H9 (cell line): ENCODE results near the gene MBD2. TPM values are rescaled to one million over a fixed set of nuclear protein-coding genes. Genes with fewer than 3 reads are reported as not detected.

Experiments used
- DNase-seq: peaks from one replicate; pipeline ENCODE4 v3.0.0-alpha.2; 2017
- H2AFZ ChIP-seq: one replicate; pipeline ENCODE4 v1.6.1; 2013; ENCODE audit warnings: mild to moderate bottlenecking, low read length, control low read depth, moderate library complexity
- H2AK5ac ChIP-seq: 2 replicates; pipeline ENCODE4 v1.6.1; 2013; ENCODE audit warnings: low read length, control low read depth, mixed read lengths; ENCODE audit not compliant: insufficient read length
- H2BK120ac ChIP-seq: one replicate; pipeline ENCODE4 v1.6.1; 2013; ENCODE audit warnings: low read depth, mild to moderate bottlenecking, low read length, control low read depth, inconsistent platforms; ENCODE audit not compliant: poor library complexity, severe bottlenecking
- H2BK12ac ChIP-seq: 2 replicates; pipeline ENCODE4 v1.6.1; 2013; ENCODE audit warnings: low read length, control low read depth, mixed read lengths, low read depth; ENCODE audit not compliant: insufficient read length
- H2BK15ac ChIP-seq: 2 replicates; pipeline ENCODE4 v1.6.1; 2013; ENCODE audit warnings: low read depth, low read length, control low read depth
- H2BK20ac ChIP-seq: one replicate; pipeline ENCODE4 v1.6.1; 2013; ENCODE audit warnings: low read depth, mild to moderate bottlenecking, low read length, control low read depth, inconsistent platforms; ENCODE audit not compliant: poor library complexity, severe bottlenecking
- H2BK5ac ChIP-seq: 2 replicates; pipeline ENCODE4 v1.6.1; 2013; ENCODE audit warnings: low read length, control low read depth, mixed read lengths; ENCODE audit not compliant: insufficient read length
- H3K14ac ChIP-seq: 2 replicates; pipeline ENCODE4 v1.6.1; 2013; ENCODE audit warnings: low read length, control low read depth; ENCODE audit not compliant: insufficient read depth
- H3K18ac ChIP-seq: 2 replicates; pipeline ENCODE4 v1.6.1; 2013; ENCODE audit warnings: low read depth, mild to moderate bottlenecking, mixed read lengths, low read length, control low read depth; ENCODE audit not compliant: insufficient read length
- H3K23ac ChIP-seq: 2 replicates; pipeline ENCODE4 v1.6.1; 2013; ENCODE audit warnings: low read length, control low read depth, mixed read lengths, low read depth; ENCODE audit not compliant: insufficient read length
- H3K23me2 ChIP-seq: 2 replicates; pipeline ENCODE4 v1.6.1; 2013; ENCODE audit warnings: low read depth, mild to moderate bottlenecking, mixed read lengths, low read length, control low read depth; ENCODE audit not compliant: insufficient read length, poor library complexity, severe bottlenecking
- H3K27ac ChIP-seq: 2 replicates; pipeline ENCODE4 v1.5.1; 2013; ENCODE audit warnings: low read length, control low read depth, mixed read lengths, low read depth; ENCODE audit not compliant: insufficient read length
- H3K27me3 ChIP-seq: 2 replicates; pipeline ENCODE4 v1.6.1; 2013; ENCODE audit warnings: low read length, control low read depth, inconsistent platforms; ENCODE audit not compliant: insufficient read depth
- H3K4ac ChIP-seq: 2 replicates; pipeline ENCODE4 v1.6.1; 2013; ENCODE audit warnings: low read depth, mild to moderate bottlenecking, control low read depth, inconsistent platforms, low read length, moderate library complexity
- H3K4me1 ChIP-seq: 2 replicates; pipeline ENCODE4 v1.6.1; 2013; ENCODE audit warnings: low read length, control low read depth, inconsistent platforms; ENCODE audit not compliant: insufficient read depth
- H3K4me2 ChIP-seq: 2 replicates; pipeline ENCODE4 v1.6.1; 2013; ENCODE audit warnings: low read length, control low read depth, mixed read lengths; ENCODE audit not compliant: insufficient read length, insufficient read depth
- H3K56ac ChIP-seq: 2 replicates; pipeline ENCODE4 v1.6.1; 2013; ENCODE audit warnings: low read depth, mild to moderate bottlenecking, mixed read lengths, low read length, control low read depth; ENCODE audit not compliant: insufficient read length
- H3K79me1 ChIP-seq: 2 replicates; pipeline ENCODE4 v1.6.1; 2013; ENCODE audit warnings: low read depth, mild to moderate bottlenecking, moderate library complexity, low read length, control low read depth, inconsistent platforms; ENCODE audit not compliant: insufficient read depth, poor library complexity, severe bottlenecking
- H3K79me2 ChIP-seq: 2 replicates; pipeline ENCODE4 v1.6.1; 2013; ENCODE audit warnings: low read length, control low read depth, inconsistent platforms; ENCODE audit not compliant: insufficient read depth
- H3K9ac ChIP-seq: 2 replicates; pipeline ENCODE4 v1.6.1; 2013; ENCODE audit warnings: low read length, control low read depth, mixed read lengths; ENCODE audit not compliant: insufficient read length; ENCODE audit errors: extremely low read depth
- H3K9me3 ChIP-seq: one replicate; pipeline ENCODE4 v1.6.1; 2013; ENCODE audit warnings: low read depth, low read length, inconsistent platforms; ENCODE audit not compliant: control insufficient read depth
- H3T11ph ChIP-seq: one replicate; pipeline ENCODE4 v1.6.1; 2013; ENCODE audit warnings: mild to moderate bottlenecking, low read length, control low read depth, inconsistent platforms
- H4K20me1 ChIP-seq: one replicate; pipeline ENCODE4 v1.6.1; 2013; ENCODE audit not compliant: control insufficient read depth, insufficient read length, insufficient read depth
- H4K5ac ChIP-seq: 2 replicates; pipeline ENCODE4 v1.6.1; 2013; ENCODE audit warnings: low read depth, mild to moderate bottlenecking, mixed read lengths, low read length, control low read depth; ENCODE audit not compliant: insufficient read length
- H4K8ac ChIP-seq: replicated peaks from 2 replicates; pipeline ENCODE4 v1.6.1; 2013; ENCODE audit warnings: low read length, control low read depth, mixed read lengths, low read depth; ENCODE audit not compliant: insufficient read length
- H4K91ac ChIP-seq: 2 replicates; pipeline ENCODE4 v1.6.1; 2013; ENCODE audit warnings: low read depth, mild to moderate bottlenecking, moderate library complexity, mixed read lengths, low read length, control low read depth; ENCODE audit not compliant: insufficient read length
- H3K27ac Mint-ChIP-seq, 3 experiments: 2 replicates in 2 of 3; 3 replicates in 1 of 3; pipeline ENCODE4 v1.8.0; 2020 to 2021; ENCODE audit warnings: mixed read lengths in 3 of 3, mild to moderate bottlenecking in 1 of 3, moderate library complexity in 1 of 3
- H3K27me3 Mint-ChIP-seq: 2 replicates; pipeline ENCODE4 v1.8.0; 2021; ENCODE audit warnings: low read depth, mild to moderate bottlenecking, moderate library complexity, mixed read lengths
- H3K36me3 Mint-ChIP-seq, 3 experiments: 2 replicates in 2 of 3; 3 replicates in 1 of 3; pipeline ENCODE4 v1.8.0; 2020 to 2021; ENCODE audit warnings: low read depth in 3 of 3, mixed read lengths in 3 of 3; ENCODE audit not compliant: insufficient read depth in 1 of 3
- H3K4me1 Mint-ChIP-seq, 2 experiments: 2 replicates each; pipeline ENCODE4 v1.8.0; 2020; ENCODE audit warnings: mixed read lengths in 2 of 2
- H3K4me3 Mint-ChIP-seq, 2 experiments: 2 replicates in 1 of 2; 3 replicates in 1 of 2; pipeline ENCODE4 v1.8.0; 2020 to 2021; ENCODE audit warnings: mild to moderate bottlenecking in 2 of 2, mixed read lengths in 2 of 2, moderate library complexity in 1 of 2
- H3K9me3 Mint-ChIP-seq, 2 experiments: 2 replicates in 1 of 2; 3 replicates in 1 of 2; pipeline ENCODE4 v1.8.0; 2020; ENCODE audit warnings: mild to moderate bottlenecking in 2 of 2, mixed read lengths in 2 of 2, moderate library complexity in 1 of 2
- WGBS: extraction: QIAGEN DNeasy Blood & Tissue Kit; methylation state at CpG from one replicate; pipeline ENCODE4 v1.1.7; 2013; ENCODE audit warnings: missing lambda C conversion rate, low lambda C conversion rate, mixed read lengths; ENCODE audit not compliant: insufficient read length; ENCODE audit errors: extremely low coverage; 5-methylcytosine and 5-hydroxymethylcytosine counted together
- total RNA-seq: library from RNA; stranded (reverse); gene quantifications from 2 replicates; pipeline ENCODE4 v1.2.1, GENCODE V29; 2021
- TF ChIP-seq, protein P1 (sequence below): fragments of 200-600 bp; sonication (generic); conservative IDR thresholded peaks from 3 replicates; pipeline ENCODE4 v1.8.0; 2021; ENCODE audit warnings: antibody characterized with exemption, mild to moderate bottlenecking

MBD2 gene
- total RNA-seq, 1 experiment from 2014 or later, result 34.0 TPM

DNA sequence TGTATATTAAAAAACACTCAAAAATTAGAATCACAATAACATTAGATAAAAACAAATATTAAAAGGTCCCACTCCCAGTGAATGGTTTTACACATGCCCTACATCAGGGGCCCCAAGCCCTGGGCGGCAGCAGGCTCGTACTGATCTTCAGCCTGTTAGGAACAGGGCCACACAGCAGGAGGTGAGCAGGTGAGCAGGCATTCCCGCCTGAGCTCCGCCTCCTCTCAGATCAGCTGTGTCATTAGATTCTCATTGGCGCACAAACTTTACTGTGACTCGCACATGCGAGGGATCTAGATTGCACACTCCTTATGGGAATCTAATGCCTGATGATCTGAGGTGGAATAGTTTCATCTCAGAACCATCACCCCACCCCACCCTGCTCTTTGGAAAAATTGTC is 74.2 kb downstream of the MBD2 start:
- H3K27ac Mint-ChIP-seq, result no peak overlapping the region
- Histone ChIP-seq H3K79me2 (no peaks in the 10 kb centered on the region), H3K79me1 (no peaks in the 10 kb centered on the region), H2BK5ac (no peak overlapping the region), H2AK5ac (no peak overlapping the region), H3K27me3 (no peaks in the 10 kb centered on the region), H3K4me1 (no peaks in the 10 kb centered on the region; the same call in 1 of the 2 replicates), H4K91ac (no peak overlapping the region), H3K18ac (no peak overlapping the region), H2BK20ac (no peak overlapping the region), H3T11ph (no peak overlapping the region), H3K4me2 (no peak overlapping the region), H3K56ac (no peak overlapping the region), H2BK15ac (no peak overlapping the region), H3K27ac (no peak overlapping the region), H2BK12ac (no peak overlapping the region), H4K8ac (no peak overlapping the region), H2BK120ac (no peak overlapping the region), H3K14ac (no peak overlapping the region), H4K20me1 (peaks cover 2% of the 10 kb centered on the region), H3K23ac (no peak overlapping the region), H3K9ac (no peak overlapping the region), H3K23me2 (no peaks in the 10 kb centered on the region), H2AFZ (no peak overlapping the region), H3K9me3 (no peaks in the 10 kb centered on the region), H3K4ac (no peak overlapping the region), H4K5ac (no peak overlapping the region)
- no peaks in the 10 kb centered on the region for H3K36me3 Mint-ChIP-seq
- TF ChIP-seq, protein P1, sequence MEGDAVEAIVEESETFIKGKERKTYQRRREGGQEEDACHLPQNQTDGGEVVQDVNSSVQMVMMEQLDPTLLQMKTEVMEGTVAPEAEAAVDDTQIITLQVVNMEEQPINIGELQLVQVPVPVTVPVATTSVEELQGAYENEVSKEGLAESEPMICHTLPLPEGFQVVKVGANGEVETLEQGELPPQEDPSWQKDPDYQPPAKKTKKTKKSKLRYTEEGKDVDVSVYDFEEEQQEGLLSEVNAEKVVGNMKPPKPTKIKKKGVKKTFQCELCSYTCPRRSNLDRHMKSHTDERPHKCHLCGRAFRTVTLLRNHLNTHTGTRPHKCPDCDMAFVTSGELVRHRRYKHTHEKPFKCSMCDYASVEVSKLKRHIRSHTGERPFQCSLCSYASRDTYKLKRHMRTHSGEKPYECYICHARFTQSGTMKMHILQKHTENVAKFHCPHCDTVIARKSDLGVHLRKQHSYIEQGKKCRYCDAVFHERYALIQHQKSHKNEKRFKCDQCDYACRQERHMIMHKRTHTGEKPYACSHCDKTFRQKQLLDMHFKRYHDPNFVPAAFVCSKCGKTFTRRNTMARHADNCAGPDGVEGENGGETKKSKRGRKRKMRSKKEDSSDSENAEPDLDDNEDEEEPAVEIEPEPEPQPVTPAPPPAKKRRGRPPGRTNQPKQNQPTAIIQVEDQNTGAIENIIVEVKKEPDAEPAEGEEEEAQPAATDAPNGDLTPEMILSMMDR, result no peak
- no peaks in the 10 kb centered on the region for H3K9me3 Mint-ChIP-seq
- peaks cover 20 to 22% of the 10 kb centered on the region in 2 experiments for H3K4me1 Mint-ChIP-seq
- DNase-seq, result peak; percentile 57
- H3K4me3 Mint-ChIP-seq, result no peak overlapping the region
- WGBS, result no CpG with 5 or more reads among the region's 7 CpGs
- H3K27me3 Mint-ChIP-seq, result no peaks in the 10 kb centered on the region
